Heart left ventricle (tissue), 16 donors: ENCODE results near the gene COPE. TPM values are rescaled to one million over a fixed set of nuclear protein-coding genes. Genes with fewer than 3 reads are reported as not detected.

Experiments
- ATAC-seq, 4 donors: fragments of 200-7000 bp; cut with Tn5 transposase; one replicate each; pipeline ENCODE4 v1.9.1; 2020 to 2022; ENCODE audit warnings: moderate library complexity in 4 of 4, mild to moderate bottlenecking in 3 of 4, moderate number of reproducible peaks in 1 of 4
- DNase-seq, 5 donors: peaks; one replicate each; pipeline ENCODE4 v3.0.0-alpha.2; 2020
- H3K27ac ChIP-seq, 12 donors: fragments of 200-600 bp; sonication (generic) in 4 of 12; one replicate each; pipeline versions ENCODE4 v1.5.0 to v1.8.0; 2016 to 2022; ENCODE audit warnings: mild to moderate bottlenecking in 2 of 12
- H3K27me3 ChIP-seq, 9 donors: fragments of 200-600 bp; sonication (generic) in 2 of 9; one replicate each; pipeline versions ENCODE4 v1.5.1 to v1.8.0; 2016 to 2022; ENCODE audit warnings: mild to moderate bottlenecking in 3 of 9
- H3K36me3 ChIP-seq, 9 donors: fragments of 200-600 bp; sonication (generic) in 2 of 9; one replicate each; pipeline versions ENCODE4 v1.5.0 to v1.8.0; 2018 to 2022; ENCODE audit warnings: mild to moderate bottlenecking in 2 of 9
- H3K4me1 ChIP-seq, 12 donors: fragments of 200-600 bp; sonication (generic) in 4 of 12; one replicate each; pipeline versions ENCODE4 v1.5.0 to v1.8.0; 2016 to 2022; ENCODE audit warnings: mild to moderate bottlenecking in 3 of 12
- H3K4me3 ChIP-seq, 12 donors: fragments of 200-600 bp; sonication (generic) in 4 of 12; one replicate each; pipeline versions ENCODE4 v1.5.0 to v1.8.0; 2017 to 2022; ENCODE audit warnings: mild to moderate bottlenecking in 9 of 12, moderate library complexity in 4 of 12
- H3K9me3 ChIP-seq, 12 donors: fragments of 200-600 bp; sonication (generic) in 4 of 12; one replicate each; pipeline versions ENCODE4 v1.5.0 to v1.8.0; 2016 to 2022; ENCODE audit warnings: mild to moderate bottlenecking in 1 of 12
- CTCF ChIP-seq, 12 donors: fragments of 200-600 bp; sonication (generic) in 4 of 12; IDR thresholded peaks; one replicate each; pipeline versions ENCODE4 v1.5.0 to v1.8.0; 2018 to 2022; ENCODE audit warnings: antibody characterized with exemption in 12 of 12, mild to moderate bottlenecking in 5 of 12
- POLR2A ChIP-seq, 2 donors: fragments of 450-650 bp; IDR thresholded peaks; one replicate each; pipeline ENCODE4 v1.6.1; 2017; ENCODE audit warnings: antibody characterized with exemption in 2 of 2, mild to moderate bottlenecking in 2 of 2, moderate library complexity in 2 of 2
- WGBS, 4 donors: extraction: QIAGEN DNeasy Blood & Tissue Kit in 2 of 4; methylation state at CpG; one replicate each; pipeline versions ENCODE4 v1.1.5 to v1.1.7; 2013 to 2018; 5-methylcytosine and 5-hydroxymethylcytosine counted together
- intact Hi-C, 10 donors: fragments of 100-400 bp; cut with DNase I; formaldehyde crosslinking; loops; one replicate each; pipeline versions ENCODE4 v1.11.1 to v1.14.2; 2022
- polyA plus RNA-seq, 2 donors: library from polyadenylated mRNA; stranded (reverse); fragments of 200-250 nt; gene quantifications; one replicate each; pipeline ENCODE4 v1.2.3, GENCODE V29; 2013
- total RNA-seq, 9 donors: library from RNA; depleted of rRNA in 2 of 9; stranded (reverse); fragments of >200 nt in 2 of 9; fragmentation: NEBNext Ultra II Directional in 3 of 9; extraction: Animal tissue kit (Norgen Biotek cat#: 25700) in 3 of 9; gene quantifications; one replicate each; pipeline versions ENCODE4 v1.1.0 to v1.2.4, GENCODE V29; 2016 to 2023
- donor health status: ischemic (EF 13 %, LVEDD 7.1; RV severe dilation, severe dysfunction).
- donor health status: healthy with polysubstance abuse.
- donor health status: DM: no; HTN: yes; CAD: no.
- donor health status: DM: no; HTN: no; CAD: no.
- donor health status: ischemic (EF 25% LVEDD 6.9; RV normal size, moderate dysfunction).
- donor health status: ischemic (EF 25% LVEDD 5.7; RV mildly dilated, moderate dysfunction).
- donor health status: healthy.
- donor health status: DM: yes; HTN: yes; CAD: no.
- donor health status: ischemic (EF 35%, LVEDD 5.7; RV mildly dilated, moderate dysfunction).
- donor health status: nonischemic (EF 11% LVEDD 7.7; RV severe dilation, severe dysfunction).
- donor health status: DM: yes; HTN: yes; CAD: no.
- donor health status: PGD.
- donor health status: ischemic (EF 29% LVEDD 5.4; RV normal size, mild dysfunction).
- donor health status: nonischemic (EF 23%, LVEDD 6.1; RV moderate dilation, normal function).

The COPE gene
- total and polyA plus RNA-seq, 11 donors = 94.0 to 241 (median 147) TPM

- Histone ChIP-seq H3K36me3 (peaks cover 10 to 100% (median 99%) of the 10 kb centered on the region in 9 donors), H3K27me3 (no peaks in the 10 kb centered on the region), H3K27ac (no peak overlapping the region), H3K4me1 (peaks cover 0 to 26% (median 9%) of the 10 kb centered on the region in 12 donors), H3K4me3 (no peak overlapping the region), H3K9me3 (no peaks in the 10 kb centered on the region)
- intact Hi-C loops = no loop called here
- WGBS, 4 donors = 92 to 94% (median 93%) methylated on average over 15 to 27 of the region's 27 CpGs
- TF ChIP-seq CTCF (IDR thresholded peaks at IDR 0.05) = no peak
- no peak for TF ChIP-seq POLR2A (IDR thresholded peaks at IDR 0.05)
- no peak for DNase-seq
- no peak for ATAC-seq
Observed at GRCh38 chr19:18855647-18856384, 63.4 kb downstream of the COPE start.

- DNase-seq (no peak), ATAC-seq (no peak)
- 95 to 96% (median 96%) methylated on average over 16 to 33 of the region's 33 CpGs for WGBS, 4 donors
- Histone ChIP-seq H3K9me3 (no peaks in the 10 kb centered on the region), H3K36me3 (peaks cover 8 to 100% (median 99%) of the 10 kb centered on the region in 9 donors), H3K27ac (no peak overlapping the region), H3K27me3 (no peaks in the 10 kb centered on the region), H3K4me1 (peaks cover under 1 to 26% (median 14%) of the 10 kb centered on the region in 12 donors), H3K4me3 (no peak overlapping the region)
- intact Hi-C loops = no loop called here
- TF ChIP-seq CTCF (IDR thresholded peaks at IDR 0.05) = no peak
Observed at GRCh38 chr19:18854982-18855381, 64.2 kb downstream of the COPE start.

- intact Hi-C loops = no loop called here
- 84 to 90% (median 89%) methylated on average over 12 to 17 of the region's 17 CpGs for WGBS, 4 donors
- peaks cover 8 to 90% (median 89%) of the 10 kb centered on the region in 9 donors for H3K36me3 ChIP-seq
Observed at GRCh38 chr19:18853755-18854427, 65.3 kb downstream of the COPE start.

More at GRCh38 chr19:18853755-18854427, 65.3 kb downstream of the COPE start:
- H3K9me3 ChIP-seq = no peaks in the 10 kb centered on the region
- ATAC-seq = no peak
- H3K27me3 ChIP-seq = no peaks in the 10 kb centered on the region
- peak in 1 of 5 donors; percentile 29 for DNase-seq
- TF ChIP-seq POLR2A (IDR thresholded peaks at IDR 0.05) (no peak), CTCF (IDR thresholded peaks at IDR 0.05) (no peak)
- H3K4me1 ChIP-seq = peaks cover 10 to 27% (median 21%) of the 10 kb centered on the region in 12 donors
- no peak overlapping the region for H3K4me3 ChIP-seq
- H3K27ac ChIP-seq = no peak overlapping the region
